Activated CD4-positive, alpha-beta T cell treated with anti-CD3 and anti-CD28 coated beads for 24 hours (primary cell): ENCODE measurements around the gene PSME4.
"Not testable (repeated sequence)": the region's sequence is repeated elsewhere in the genome, so short reads cannot be mapped to it uniquely, and the experiment has no call there.

ENCODE experiments used
- DNase-seq, 2 donors: peaks; one replicate each; pipeline ENCODE4 v3.0.0-alpha.2; 2020; ENCODE audit warnings: low read depth in 2 of 2

Gene PSME4

DNA sequence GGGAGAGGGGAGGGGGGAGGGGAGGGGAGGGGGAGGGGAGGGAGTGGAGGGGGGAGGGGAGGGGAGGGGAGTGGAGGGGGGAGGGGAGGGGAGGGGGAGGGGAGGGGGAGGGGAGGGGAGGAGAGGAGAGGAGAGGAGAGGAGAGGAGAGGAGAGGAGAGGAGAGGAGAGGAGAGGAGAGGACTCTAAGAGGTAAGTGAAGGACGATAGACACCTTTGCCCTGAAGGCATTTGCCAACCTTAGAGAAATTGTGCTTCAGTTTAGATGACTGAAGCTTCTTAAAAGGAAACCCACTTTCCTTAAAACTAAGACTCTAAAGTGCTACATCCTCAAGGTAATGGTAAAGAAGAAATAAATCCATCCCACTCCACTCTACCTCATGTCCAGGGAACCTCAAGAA is 130.2 kb downstream of the PSME4 start:
- no peak for DNase-seq

- not testable (repeated sequence) for DNase-seq
Measured at GRCh38 chr2:53829980-53830290, 140.9 kb downstream of the PSME4 start.

DNA sequence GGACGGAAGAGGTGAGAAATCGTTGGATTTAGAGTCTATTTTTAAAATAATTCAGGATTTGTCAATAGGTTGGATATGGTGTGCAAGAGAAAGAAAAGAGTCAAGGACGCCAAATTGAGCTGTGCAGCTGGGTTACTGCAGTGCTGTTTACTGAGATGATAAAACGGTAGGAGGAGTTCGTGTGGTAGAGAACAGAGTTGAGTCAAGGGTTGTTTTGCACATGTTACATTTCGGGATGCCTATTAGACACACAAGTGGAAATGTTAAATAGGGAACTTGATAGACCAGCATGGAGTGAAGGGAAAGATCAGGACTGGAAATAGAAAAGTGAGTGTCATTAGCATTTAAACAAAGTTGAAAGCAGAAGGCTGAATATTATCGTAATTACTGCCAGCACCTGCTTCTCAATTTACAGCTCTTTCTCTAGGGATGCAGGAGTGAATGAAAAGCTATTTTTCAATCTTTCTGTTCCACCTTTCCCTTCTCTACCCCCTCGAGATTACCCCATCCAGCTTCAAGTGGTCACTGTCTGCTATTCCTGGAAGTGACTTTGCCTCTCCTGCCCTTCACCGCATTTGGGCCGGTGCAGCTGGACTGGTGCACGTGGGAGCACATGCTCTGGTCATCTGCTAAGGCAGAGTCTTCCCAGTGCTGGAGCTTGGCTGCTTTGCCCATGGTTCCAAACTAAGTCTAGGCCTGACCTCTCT is 141.4 kb downstream of the PSME4 start:
- no peak for DNase-seq

GRCh38 chr2:53828331-53828730 is 142.5 kb downstream of the PSME4 start:
- DNase-seq, result no peak

- no peak for DNase-seq
Measured at GRCh38 chr2:53827398-53828175, 143.2 kb downstream of the PSME4 start.

GRCh38 chr2:53826587-53827397 is 144.0 kb downstream of the PSME4 start:
- no peak for DNase-seq

DNA sequence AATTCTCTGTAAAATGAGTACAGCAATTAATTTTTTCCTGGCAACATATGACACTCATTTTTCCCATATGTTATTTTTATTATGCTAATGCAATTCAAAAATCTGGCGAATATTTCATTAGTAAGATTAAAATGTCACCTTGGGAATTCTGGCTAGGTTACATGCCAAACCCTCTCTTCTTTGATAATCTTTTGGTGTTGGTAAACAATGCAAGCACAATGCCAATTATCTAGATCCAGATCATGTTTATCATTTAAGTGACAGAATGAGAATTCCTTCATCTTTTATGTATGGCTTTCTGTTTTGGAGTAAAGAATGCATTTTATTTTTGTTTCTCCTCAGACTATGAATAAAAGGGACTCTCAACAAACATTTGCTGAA is 144.8 kb downstream of the PSME4 start:
- DNase-seq, result no peak

DNA sequence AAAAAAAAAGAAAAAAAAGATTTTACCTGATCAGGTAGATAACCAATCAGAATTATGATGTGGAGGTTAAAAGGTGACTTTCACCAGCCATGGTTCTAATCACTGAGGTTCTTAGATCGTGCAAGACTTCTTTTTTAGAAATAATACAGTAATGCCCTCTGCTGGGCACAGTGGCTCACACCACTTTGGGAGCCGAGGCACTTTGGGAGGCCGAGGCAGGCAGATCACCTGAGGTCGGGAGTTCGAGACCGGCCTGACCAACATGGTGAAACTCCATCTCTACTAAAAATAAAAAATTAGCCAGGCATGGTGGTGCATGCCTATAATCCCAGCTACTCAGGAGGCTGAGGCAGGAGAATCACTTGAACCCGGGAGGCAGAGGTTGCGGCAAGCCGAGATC is 147.2 kb downstream of the PSME4 start:
- not testable (repeated sequence) for DNase-seq

GRCh38 chr2:53821810-53822209 is 149.0 kb downstream of the PSME4 start:
- no peak for DNase-seq

DNA sequence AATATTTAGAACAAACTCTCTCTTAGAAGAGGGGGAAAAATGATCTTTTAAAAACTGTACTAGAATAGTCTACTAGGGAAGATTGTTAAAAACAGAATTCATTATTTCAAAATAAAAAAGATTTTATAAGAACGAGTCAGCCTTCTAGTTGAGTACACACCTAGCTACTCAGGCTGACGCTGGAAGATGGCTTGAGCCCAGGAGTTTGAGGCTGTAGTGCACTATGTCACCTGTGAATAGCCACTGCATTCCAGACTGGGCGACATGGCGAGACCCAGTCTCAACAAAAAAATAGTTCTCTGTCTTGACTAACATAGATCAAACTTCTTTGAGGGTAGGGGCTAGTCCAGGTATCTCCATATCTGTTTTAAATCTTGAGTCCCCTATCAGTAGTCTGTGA is 150.1 kb downstream of the PSME4 start:
- DNase-seq, result no peak

DNA sequence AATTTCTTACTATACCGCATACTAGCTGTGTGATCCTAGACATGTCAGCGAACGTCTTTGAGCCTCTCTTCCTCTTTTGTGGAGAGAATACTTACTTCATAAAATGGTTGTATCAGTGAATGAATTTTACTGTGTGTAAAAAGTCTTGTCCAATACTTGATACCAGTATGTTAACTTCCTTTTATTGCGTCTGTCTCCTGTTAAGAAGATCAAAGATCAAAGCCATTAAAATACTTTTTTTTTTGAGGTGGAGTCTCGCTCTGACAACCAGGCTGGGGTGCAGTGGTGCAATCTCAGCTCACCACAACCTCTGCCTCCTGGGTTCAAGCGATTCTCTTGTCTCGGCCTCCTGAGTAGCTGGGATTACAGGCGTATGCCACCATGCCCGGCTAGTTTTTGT is 150.7 kb downstream of the PSME4 start:
- DNase-seq, result no peak

- no peak for DNase-seq
Measured at GRCh38 chr2:53819634-53820033, 151.2 kb downstream of the PSME4 start.

DNA sequence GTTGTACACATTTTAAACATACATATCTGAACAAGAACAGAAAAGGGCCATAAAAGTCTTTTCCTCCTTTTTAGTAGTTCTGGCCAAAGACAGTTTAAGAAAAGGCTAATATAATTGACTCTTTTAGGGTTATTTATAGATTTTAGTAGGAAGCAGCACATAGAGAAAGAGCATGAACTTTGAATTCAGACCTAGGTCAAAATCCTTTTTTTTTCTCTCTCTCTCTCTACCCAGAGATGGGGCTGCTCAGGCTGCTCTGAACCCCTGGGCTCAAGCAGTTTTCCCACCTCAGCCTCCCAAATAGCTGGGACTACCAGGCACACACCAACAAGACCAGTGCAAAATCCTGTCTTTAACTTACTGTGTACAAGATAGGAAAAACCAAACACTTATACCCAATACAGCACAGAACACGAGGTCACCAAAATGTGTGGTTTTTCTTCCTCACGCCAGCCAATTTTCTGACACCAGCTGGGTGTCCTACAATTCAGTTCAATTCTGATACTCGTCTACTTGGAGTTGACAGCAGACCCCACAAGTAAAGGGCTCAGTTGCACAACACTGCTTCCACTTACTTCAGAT is 151.8 kb downstream of the PSME4 start:
- no peak for DNase-seq
